SHP77 treated with DMSO at 0.1 percent for 48 hours (cell line): ENCODE measurements around the gene ADGRG3.
A peak's percentile ranks its signal among the peaks of the same experiment; 100 is the strongest.

Source experiments
- DNase-seq: peaks from one replicate; lab custom pipeline; 2025; lab: John Stamatoyannopoulos, UW

The ADGRG3 gene

GRCh38 chr16:57630931-57631845, 36.9 kb upstream of the ADGRG3 start:
- no peak for DNase-seq

- DNase-seq = no peak
Measured at GRCh38 chr16:57632568-57632967, 35.5 kb upstream of the ADGRG3 start.

DNA sequence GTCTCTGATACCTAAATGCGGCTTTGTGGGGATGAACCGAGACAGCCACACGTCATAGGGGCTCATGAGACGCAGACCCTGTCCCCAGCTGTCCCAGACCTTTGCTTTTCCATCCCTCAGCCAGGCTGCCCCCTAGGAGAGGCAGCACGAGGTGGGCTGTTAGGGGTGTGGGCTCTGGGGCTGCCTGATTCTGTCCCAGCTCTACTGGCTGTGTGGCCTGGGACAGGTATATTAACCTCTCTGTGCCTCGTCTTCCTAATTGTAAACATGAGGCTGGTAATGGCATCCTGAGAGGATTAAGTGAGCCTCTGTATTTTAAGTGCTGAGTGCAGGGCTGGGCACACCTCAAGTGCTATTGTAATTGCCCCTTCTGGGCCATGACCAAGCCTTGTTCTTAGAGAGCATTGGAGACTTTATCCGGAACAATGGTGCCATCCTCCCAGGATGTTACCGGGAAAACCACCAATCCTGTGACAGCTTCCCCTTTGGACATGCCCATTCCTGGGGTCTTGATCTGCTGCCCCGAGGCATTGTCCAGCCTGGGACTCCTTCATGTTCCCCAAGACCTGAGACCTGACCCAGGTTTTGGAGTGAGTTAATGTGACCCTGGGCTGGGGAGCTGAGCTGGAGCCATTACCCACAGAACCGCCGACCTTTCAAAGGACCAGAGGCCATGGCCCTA, 34.6 kb upstream of the ADGRG3 start:
- DNase-seq = no peak

DNA sequence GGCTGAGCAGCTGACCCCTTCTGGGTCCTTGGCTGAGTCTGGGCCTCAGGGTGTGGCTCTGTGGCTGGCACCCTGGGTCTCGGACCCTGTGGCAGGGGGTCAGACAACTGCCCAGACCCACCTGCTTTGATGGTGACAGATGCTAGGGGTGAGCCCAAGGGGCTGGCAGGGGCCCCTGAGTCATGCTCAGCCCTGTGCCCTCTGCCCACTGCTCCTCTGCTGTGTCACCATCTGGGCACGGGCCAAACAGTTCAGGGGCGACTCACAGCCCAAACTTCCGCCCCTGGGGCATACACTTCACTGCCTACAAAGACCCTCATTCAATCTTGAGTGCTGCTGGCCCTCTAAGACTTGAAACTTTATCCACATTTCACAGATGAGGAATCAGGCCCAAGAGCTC, 33.9 kb upstream of the ADGRG3 start:
- DNase-seq = no peak

GRCh38 chr16:57635266-57636097, 32.6 kb upstream of the ADGRG3 start:
- DNase-seq = no peak

GRCh38 chr16:57636184-57636583, 31.9 kb upstream of the ADGRG3 start:
- no peak for DNase-seq

GRCh38 chr16:57637020-57637419, 31.1 kb upstream of the ADGRG3 start:
- DNase-seq = no peak

- no peak for DNase-seq
Measured at GRCh38 chr16:57637424-57637823, 30.7 kb upstream of the ADGRG3 start.

GRCh38 chr16:57637965-57638364, 30.1 kb upstream of the ADGRG3 start:
- DNase-seq = no peak

GRCh38 chr16:57638381-57638780, 29.7 kb upstream of the ADGRG3 start:
- no peak for DNase-seq

DNA sequence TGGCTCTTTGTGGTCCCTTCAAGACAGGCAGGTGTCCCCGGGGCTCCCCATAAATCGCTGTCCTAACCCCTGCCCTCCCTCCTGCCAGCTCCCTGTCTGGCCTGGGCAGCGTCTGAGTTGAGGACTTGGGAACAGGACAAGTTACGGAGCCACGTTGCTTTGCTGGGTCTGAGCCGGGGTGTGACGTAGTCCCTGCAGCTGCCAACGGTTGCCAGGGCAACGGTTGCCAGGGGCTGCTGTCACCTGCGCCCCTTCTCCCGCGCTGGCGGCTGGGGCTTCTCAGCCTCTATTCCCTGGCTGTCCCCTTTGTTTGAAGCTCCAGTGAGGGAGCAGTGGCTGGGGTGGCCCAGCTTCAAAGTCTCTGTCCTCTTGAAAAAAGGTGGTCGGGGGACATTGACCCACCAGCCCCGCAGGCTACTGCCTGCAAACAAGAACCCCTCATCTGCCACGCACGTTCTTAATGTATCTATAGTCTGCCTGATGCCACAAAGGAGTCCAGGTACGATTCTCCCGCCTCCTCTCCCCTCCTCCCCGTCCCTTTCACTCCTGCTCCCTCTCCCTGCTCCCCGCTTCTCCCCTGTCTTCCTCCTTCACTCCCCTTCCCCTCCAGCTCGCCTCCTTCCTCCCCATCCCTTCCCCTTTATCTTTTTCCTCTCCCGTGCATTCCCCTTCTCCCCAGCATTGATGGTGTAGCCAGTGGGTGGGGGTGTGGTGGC, 28.8 kb upstream of the ADGRG3 start:
- peak; percentile 85 for DNase-seq

DNA sequence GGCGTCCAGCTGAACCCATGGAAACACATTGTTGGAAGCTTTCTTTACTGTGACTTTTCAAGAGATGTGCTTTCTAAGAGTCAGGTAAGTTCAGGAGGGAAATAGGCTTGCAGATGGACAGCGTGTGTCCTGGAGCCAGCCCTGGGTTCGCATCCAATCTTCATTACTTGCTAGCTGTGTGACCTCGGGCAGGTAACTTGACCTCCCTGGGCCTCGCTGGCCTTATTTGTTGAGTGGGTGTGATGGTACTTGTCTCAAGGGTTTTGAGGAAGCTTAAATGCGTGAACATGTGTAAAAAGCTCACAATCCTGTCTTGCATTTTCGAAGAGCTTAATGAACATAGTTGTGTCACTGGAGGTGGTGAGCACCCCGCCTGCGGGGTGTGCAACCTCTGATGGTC, 27.9 kb upstream of the ADGRG3 start:
- DNase-seq = no peak

DNA sequence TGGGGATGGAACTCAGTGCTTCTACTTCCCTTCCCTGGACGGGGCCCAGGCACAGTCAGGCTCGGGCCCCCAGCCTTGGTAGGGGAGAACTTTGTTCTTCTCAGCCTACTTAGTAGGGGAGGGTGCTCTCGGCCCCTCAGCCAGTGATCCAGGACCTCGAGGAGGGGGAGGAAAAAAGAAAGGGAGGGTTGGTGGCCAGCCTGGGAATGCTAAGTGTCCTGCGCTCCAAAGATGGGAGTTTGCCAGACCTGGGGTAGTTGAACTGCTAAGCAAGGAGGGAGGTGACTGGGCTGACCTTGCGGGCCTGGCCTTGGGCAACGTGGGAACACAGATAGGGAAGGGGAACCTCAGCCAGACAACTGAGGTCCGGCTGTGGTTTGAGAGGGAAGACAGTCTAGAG, 27.5 kb upstream of the ADGRG3 start:
- DNase-seq = no peak

GRCh38 chr16:57642160-57643135, 25.7 kb upstream of the ADGRG3 start:
- DNase-seq = no peak

DNA sequence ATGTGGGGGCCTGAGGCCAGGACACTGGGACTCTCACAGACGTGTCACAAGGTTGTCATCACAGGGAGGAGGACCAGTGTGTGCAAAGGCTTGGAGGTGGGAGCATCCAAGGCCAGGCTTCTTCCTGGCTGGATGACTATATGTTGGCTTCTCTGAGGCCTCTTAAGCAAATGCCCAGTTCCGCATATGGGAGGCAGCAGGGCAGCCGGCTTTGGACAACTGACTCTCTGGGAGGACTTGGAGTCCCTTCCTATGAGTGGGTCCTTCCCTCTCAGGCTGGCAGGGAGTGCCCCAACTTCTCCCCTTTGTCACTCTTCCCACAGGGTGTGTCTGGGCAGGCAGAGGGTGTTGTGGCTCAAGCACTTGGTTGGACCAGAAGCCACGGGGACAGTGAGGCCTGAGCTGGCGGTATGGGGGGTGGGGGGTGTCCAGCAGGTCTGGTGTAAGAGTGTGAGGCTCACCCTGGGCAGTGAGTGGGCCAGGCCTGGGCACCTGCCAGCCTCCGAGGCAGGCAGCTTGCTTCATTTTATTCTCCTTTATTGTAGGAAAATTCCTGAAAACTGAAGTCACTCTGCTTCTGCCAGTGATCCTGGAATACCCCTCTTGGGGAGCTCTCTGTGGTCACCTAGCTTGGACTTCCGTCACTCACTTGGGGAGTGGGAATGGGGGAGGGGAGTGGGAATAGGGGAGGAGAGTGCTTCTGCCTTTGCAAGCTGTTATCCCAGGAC, 24.8 kb upstream of the ADGRG3 start:
- no peak for DNase-seq

- DNase-seq = no peak
Measured at GRCh38 chr16:57643910-57644309, 24.2 kb upstream of the ADGRG3 start.

- DNase-seq = no peak
Measured at GRCh38 chr16:57644383-57645014, 23.6 kb upstream of the ADGRG3 start.

- DNase-seq = no peak
Measured at GRCh38 chr16:57645169-57645568, 22.9 kb upstream of the ADGRG3 start.

GRCh38 chr16:57645691-57646387, 22.3 kb upstream of the ADGRG3 start:
- DNase-seq = no peak
